Endothelial cell of umbilical vein (primary cell): ENCODE results near the gene SLC9A1. TPM values are rescaled to one million over a fixed set of nuclear protein-coding genes. Genes with fewer than 3 reads are reported as not detected.

ENCODE experiments used
- BruUV-seq: library from RNA; stranded (reverse); fragments of 400-500 nt; replicated peaks from 2 replicates; lab custom pipeline; 2021; lab: Mats Ljungman, UMichigan
- CTCF ChIA-PET: fragments of 300-600, 350-600 bp; sonication (Branson Sonifier 250); formaldehyde crosslinking; loops from one replicate; lab custom pipeline; 2021; ENCODE audit warnings: antibody characterized with exemption, inconsistent platforms; lab: Charles Lee
- POLR2A ChIA-PET: fragments of 300-600, 350-600 bp; sonication (Branson Sonifier 250); formaldehyde crosslinking; loops from one replicate; lab custom pipeline; 2021; ENCODE audit warnings: antibody characterized with exemption, inconsistent platforms; lab: Charles Lee
- DNase-seq: peaks from one replicate; pipeline ENCODE4 v3.0.0-alpha.2; 2011; ENCODE audit warnings: low read depth, low spot score
- FAIRE-seq: peaks from 2 replicates; lab custom pipeline; 2011; peaks lifted over from hg19 to GRCh38; lab: Jason Lieb, UNC
- H2AFZ ChIP-seq: 2 replicates; pipeline ENCODE4 v1.6.0; 2012; ENCODE audit warnings: low read depth, low read length, control low read depth, inconsistent platforms
- H3K27ac ChIP-seq: 2 replicates; pipeline ENCODE4 v1.5.1; 2011; ENCODE audit warnings: low read depth, mild to moderate bottlenecking, control low read depth, low read length, moderate library complexity; ENCODE audit not compliant: insufficient read depth
- H3K27me3 ChIP-seq, 2 experiments: 2 replicates each; pipeline versions ENCODE4 v1.6.0 to v1.6.1; 2011; ENCODE audit warnings: low read length in 2 of 2, mixed read lengths in 1 of 2; ENCODE audit not compliant: control insufficient read depth in 2 of 2, insufficient read depth in 2 of 2
- H3K36me3 ChIP-seq, 2 experiments: 2 replicates in 1 of 2; 3 replicates in 1 of 2; pipeline ENCODE4 v1.5.1; 2011; ENCODE audit warnings: low read length in 2 of 2, mild to moderate bottlenecking in 1 of 2, moderate library complexity in 1 of 2; ENCODE audit not compliant: control insufficient read depth in 2 of 2, insufficient read depth in 2 of 2; ENCODE audit errors: extremely low read depth in 1 of 2
- H3K4me1 ChIP-seq: 3 replicates; pipeline ENCODE4 v1.5.1; 2011; ENCODE audit warnings: mild to moderate bottlenecking, low read length; ENCODE audit not compliant: control insufficient read depth, insufficient read depth; ENCODE audit errors: extremely low read depth
- H3K4me2 ChIP-seq: 2 replicates; pipeline ENCODE4 v1.6.1; 2011; ENCODE audit warnings: low read length, control low read depth, mixed read lengths; ENCODE audit not compliant: insufficient read depth
- H3K4me3 ChIP-seq, 3 experiments: fragments of 200-600 bp in 1 of 3; sonication (generic), shearing (Covaris generic) in 1 of 3; replicated peaks in 1 of 3; 2 replicates each; pipeline ENCODE4 v1.5.1; 2011 to 2016; ENCODE audit warnings: control low read depth in 3 of 3, low read length in 3 of 3, mild to moderate bottlenecking in 2 of 3, inconsistent platforms in 1 of 3, low read depth in 1 of 3, moderate library complexity in 1 of 3; ENCODE audit not compliant: insufficient read depth in 1 of 3
- H3K79me2 ChIP-seq: 2 replicates; pipeline ENCODE4 v1.6.0; 2012; ENCODE audit warnings: low read length, inconsistent platforms; ENCODE audit not compliant: control insufficient read depth, insufficient read depth
- H3K9ac ChIP-seq: replicated peaks from 2 replicates; pipeline ENCODE3; 2011; ENCODE audit warnings: low read length, control low read depth; ENCODE audit not compliant: insufficient read depth; ENCODE audit errors: extremely low read depth
- H3K9me1 ChIP-seq: replicated peaks from 3 replicates; pipeline ENCODE4 v1.6.0; 2011; ENCODE audit warnings: mild to moderate bottlenecking, low read length; ENCODE audit not compliant: control insufficient read depth, insufficient read depth; ENCODE audit errors: extremely low read depth
- H3K9me3 ChIP-seq: replicated peaks from 2 replicates; pipeline ENCODE4 v1.5.1; 2012; ENCODE audit warnings: low read length, inconsistent platforms; ENCODE audit not compliant: control insufficient read depth, insufficient read depth
- H4K20me1 ChIP-seq: replicated peaks from 2 replicates; pipeline ENCODE3; 2011; ENCODE audit warnings: mild to moderate bottlenecking, low read length; ENCODE audit not compliant: control insufficient read depth, insufficient read depth; ENCODE audit errors: extremely low read depth
- MYC ChIP-seq: IDR thresholded peaks from one replicate; pipeline ENCODE4 v1.6.1; 2011; ENCODE audit warnings: mild to moderate bottlenecking, low read depth, low read length
- POLR2A ChIP-seq: IDR thresholded peaks from 2 replicates; pipeline ENCODE4 v1.6.1; 2012; ENCODE audit warnings: low read depth, mild to moderate bottlenecking, control low read depth, low read length
- POLR2AphosphoS5 ChIP-seq: IDR thresholded peaks from 2 replicates; pipeline ENCODE4 v1.6.1; 2012; ENCODE audit warnings: low read depth, mild to moderate bottlenecking, control low read depth, low read length, moderate library complexity; ENCODE audit not compliant: insufficient read depth
- dilution Hi-C: fragments of 300-500 bp; cut with MboI; formaldehyde crosslinking; loops from one replicate; pipeline ENCODE4 v1.15.0; 2019; ENCODE audit warnings: low sequenced_read_pairs; ENCODE audit not compliant: extremely low pct_ligation_motif_present
- intact Hi-C: fragments of 100-400 bp; cut with micrococcal nuclease; formaldehyde crosslinking; loops from one replicate; pipeline ENCODE4 v1.10.0; 2022
- polyA plus RNA-seq, 4 experiments: library from polyadenylated mRNA; depleted of rRNA in 3 of 4; stranded (reverse) in 3 of 4; unstranded in 1 of 4; fragments of >200 nt; gene quantifications; 2 replicates each; pipeline versions ENCODE4 v1.2.1 to v1.2.3, GENCODE V29; 2011 to 2012; ENCODE audit warnings: missing spikeins in 1 of 4
- total RNA-seq: library from RNA; stranded (reverse); gene quantifications from 2 replicates; pipeline ENCODE4 v1.2.3, GENCODE V29; 2021
- TF ChIP-seq, protein P1 (sequence below), 2 donors: IDR thresholded peaks; 1 replicate in 1 of 2; 2 replicates in 1 of 2; pipeline ENCODE4 v1.5.1; 2011; ENCODE audit warnings: low read length in 2 of 2, mild to moderate bottlenecking in 2 of 2, moderate library complexity in 2 of 2, control low read depth in 1 of 2, inconsistent platforms in 1 of 2, low read depth in 1 of 2; ENCODE audit not compliant: insufficient read depth in 1 of 2; ENCODE audit errors: extremely low read depth in 1 of 2
- TF ChIP-seq, protein P2 (sequence below): IDR thresholded peaks from 2 replicates; pipeline ENCODE4 v1.6.1; 2011; ENCODE audit not compliant: insufficient read depth, insufficient read length

The SLC9A1 gene
- total and polyA plus RNA-seq, 2 donors (not counting 3 experiments of a cell fraction or from before 2014, with no cell fraction given), result 22.8 to 59.2 TPM

DNA sequence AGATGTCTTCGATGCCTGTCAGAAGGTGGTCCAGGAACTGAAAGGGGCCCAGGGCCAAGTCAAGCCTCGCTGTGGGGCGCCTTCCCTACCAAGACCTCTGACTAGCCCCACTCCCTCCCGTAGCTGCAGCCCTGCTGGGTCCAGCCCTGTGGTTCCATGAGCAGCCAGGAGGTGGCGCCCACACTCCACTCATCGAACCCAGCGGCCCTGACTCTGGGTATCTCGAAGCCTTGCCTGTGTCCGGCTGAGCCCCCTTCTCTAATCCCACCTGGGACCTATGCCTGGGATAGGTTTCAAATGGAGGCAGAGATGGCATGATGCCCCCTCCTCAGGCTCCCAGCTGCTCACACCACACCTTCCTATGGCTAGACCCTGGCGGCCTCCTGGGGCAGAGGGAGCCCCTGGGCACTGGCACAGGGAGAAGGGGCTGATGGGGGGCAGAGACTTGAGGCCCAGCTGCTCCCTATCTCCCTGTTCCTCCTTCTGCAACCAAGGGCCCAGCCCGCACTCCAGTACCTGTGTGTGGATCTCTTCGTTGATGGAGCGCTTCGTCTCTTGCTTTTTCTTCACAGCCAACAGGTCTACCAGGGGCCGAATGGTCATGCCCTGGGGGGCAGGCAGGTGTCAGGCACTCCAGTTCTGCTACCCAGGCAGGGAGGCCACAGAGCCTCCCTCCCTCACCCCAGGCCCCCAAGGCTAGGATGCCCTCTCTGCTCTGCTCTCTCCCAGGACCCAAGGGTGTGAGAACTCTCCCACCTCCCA lies 52.0 kb downstream of the SLC9A1 start:
- POLR2A ChIA-PET, result interaction anchor here (0.5 to 0.7 kb wide), 2 partner anchors 52 to 57 kb away, joined by 3 to 4 read pairs; partner anchors contain the start of gene SLC9A1
- FAIRE-seq, result peak; percentile 78

More for the DNA sequence above, 52.0 kb downstream of the SLC9A1 start:
- Histone ChIP-seq H3K36me3 (peaks cover 0 to 12% of the 10 kb centered on the region in 2 experiments), H2AFZ (no peak overlapping the region), H3K27me3 (no peaks in the 10 kb centered on the region), H4K20me1 (no peaks in the 10 kb centered on the region), H3K9me3 (no peaks in the 10 kb centered on the region), H3K4me1 (no peaks in the 10 kb centered on the region), H3K27ac (no peak overlapping the region), H3K9ac (no peak overlapping the region), H3K9me1 (no peaks in the 10 kb centered on the region), H3K79me2 (no peaks in the 10 kb centered on the region), H3K4me2 (no peak overlapping the region), H3K4me3 (no peak overlapping the region)
- CTCF ChIA-PET, result interaction anchor here (0.6 to 13.7 kb wide), 23 partner anchors 9 to 294 kb away, joined by 3 to 582 read pairs (median 4); partner anchors contain the start of gene SLC9A1
- DNase-seq, result peak; percentile 60
- intact Hi-C loops (loop anchor here (1.0 to 2.0 kb wide), 3 partner anchors 52 to 181 kb away; partner anchors contain the start of gene SLC9A1), dilution Hi-C loops (no loop called here)
- TF ChIP-seq POLR2A (no peak), MYC (no peak), POLR2AphosphoS5 (peak; percentile 31)
- TF ChIP-seq, protein P1, sequence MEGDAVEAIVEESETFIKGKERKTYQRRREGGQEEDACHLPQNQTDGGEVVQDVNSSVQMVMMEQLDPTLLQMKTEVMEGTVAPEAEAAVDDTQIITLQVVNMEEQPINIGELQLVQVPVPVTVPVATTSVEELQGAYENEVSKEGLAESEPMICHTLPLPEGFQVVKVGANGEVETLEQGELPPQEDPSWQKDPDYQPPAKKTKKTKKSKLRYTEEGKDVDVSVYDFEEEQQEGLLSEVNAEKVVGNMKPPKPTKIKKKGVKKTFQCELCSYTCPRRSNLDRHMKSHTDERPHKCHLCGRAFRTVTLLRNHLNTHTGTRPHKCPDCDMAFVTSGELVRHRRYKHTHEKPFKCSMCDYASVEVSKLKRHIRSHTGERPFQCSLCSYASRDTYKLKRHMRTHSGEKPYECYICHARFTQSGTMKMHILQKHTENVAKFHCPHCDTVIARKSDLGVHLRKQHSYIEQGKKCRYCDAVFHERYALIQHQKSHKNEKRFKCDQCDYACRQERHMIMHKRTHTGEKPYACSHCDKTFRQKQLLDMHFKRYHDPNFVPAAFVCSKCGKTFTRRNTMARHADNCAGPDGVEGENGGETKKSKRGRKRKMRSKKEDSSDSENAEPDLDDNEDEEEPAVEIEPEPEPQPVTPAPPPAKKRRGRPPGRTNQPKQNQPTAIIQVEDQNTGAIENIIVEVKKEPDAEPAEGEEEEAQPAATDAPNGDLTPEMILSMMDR (IDR thresholded peaks at IDR 0.05; ENCODE audit: extremely low read depth in 1 of 2, insufficient read depth in 1 of 2, low read depth in 1 of 2, low read length in 2 of 2), result peak; percentile 93 to 98
- TF ChIP-seq, protein P2, sequence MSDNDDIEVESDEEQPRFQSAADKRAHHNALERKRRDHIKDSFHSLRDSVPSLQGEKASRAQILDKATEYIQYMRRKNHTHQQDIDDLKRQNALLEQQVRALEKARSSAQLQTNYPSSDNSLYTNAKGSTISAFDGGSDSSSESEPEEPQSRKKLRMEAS, result no peak
- no TSS peak for BruUV-seq
